ENCODE data around the gene CTXND1.
"Not testable (repeated sequence)": the region's sequence is repeated elsewhere in the genome, so short reads cannot be mapped to it uniquely, and the experiment has no call there.

The CTXND1 gene

DNA sequence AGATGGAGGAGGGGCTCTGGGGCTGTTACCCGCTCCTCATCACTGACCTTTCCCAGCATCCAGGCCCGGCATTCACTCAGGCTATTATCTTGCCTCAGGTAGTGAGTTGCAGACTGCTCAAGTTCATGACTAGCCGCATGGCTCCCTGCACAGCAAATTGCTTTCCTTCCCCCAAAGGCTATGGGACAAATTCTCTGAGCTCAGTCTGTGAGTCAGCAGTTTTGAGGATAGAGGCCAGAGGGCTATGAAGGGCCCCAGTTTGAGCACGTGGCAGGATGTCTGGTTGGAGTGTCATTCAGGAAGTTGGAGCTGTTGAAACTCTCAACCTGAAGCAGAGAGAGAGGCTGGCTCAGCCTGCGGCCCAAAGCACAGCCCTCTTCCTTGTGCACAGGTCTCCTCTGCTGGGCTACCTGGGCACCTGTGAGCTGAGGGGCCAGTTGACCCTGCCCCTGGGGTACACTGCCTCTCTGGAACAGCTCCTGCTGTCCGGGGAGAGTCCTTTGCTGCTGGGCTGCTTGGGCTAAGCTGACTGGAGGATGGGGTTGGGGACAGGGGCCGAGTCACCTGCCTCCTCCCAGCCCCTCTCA is 91.3 kb downstream of the CTXND1 start:
- no peak for DNase-seq (ENCODE audit: low read depth in 2 of 3, low spot score in 2 of 3)

DNA sequence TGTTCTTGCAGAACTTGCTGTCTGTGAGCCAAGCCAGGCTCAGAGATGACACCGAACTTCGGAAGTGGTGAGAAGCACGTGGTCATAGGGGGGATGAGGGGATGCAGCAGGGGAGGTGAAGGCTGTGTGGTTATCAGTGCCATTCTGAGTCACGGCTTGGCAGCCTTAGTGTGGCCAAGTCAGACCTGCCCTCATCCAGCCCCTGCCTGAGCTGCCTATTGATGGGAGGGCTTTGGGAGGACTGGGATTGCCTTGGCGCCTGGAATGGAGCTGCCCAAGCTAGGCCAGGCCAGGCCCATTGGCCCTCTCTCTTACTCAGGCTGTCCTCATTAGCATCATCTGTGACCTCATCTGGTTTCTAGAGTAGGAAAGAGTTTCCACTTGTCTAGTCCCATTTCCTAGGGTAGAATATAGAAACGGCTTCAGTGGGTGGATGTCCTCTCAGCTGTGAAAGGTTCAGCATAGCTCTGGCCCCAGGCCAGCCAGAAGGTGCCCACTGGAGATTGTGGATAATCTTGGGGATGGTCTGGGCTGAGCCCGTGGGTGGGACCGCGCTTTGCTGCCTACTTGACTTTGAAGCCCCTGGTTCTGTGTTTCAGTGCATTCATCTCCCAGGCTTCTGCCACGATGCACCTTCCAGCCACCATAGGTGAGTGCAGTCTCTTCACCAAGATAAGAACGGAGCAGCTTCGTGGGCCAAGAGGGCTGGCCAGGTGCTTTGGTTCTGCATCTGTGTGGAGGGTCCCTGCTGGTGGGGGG is 92.0 kb downstream of the CTXND1 start:
- no peak for DNase-seq (ENCODE audit: low read depth in 2 of 3, low spot score in 2 of 3)

DNA sequence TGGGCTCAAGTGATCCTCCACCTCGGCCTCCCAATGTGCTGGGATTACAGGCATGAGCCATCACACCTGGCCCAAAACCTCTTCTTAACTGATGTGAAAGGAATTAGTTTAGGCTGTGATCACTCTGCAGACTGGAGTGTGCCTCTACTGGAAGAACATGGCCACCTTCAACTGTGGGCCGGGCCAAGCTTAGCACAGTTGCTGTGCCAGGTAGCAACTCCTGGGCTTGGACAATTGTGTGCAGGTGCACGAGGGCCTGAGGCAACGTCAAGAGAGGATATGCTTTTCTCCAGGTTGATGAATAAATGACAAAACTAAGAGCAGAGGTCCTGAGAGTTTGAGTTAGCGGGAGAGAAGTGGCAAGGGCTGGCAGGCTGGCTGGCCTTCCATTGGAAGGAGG is 92.7 kb downstream of the CTXND1 start:
- DNase-seq (ENCODE audit: low read depth in 2 of 3, low spot score in 2 of 3) = no peak

DNA sequence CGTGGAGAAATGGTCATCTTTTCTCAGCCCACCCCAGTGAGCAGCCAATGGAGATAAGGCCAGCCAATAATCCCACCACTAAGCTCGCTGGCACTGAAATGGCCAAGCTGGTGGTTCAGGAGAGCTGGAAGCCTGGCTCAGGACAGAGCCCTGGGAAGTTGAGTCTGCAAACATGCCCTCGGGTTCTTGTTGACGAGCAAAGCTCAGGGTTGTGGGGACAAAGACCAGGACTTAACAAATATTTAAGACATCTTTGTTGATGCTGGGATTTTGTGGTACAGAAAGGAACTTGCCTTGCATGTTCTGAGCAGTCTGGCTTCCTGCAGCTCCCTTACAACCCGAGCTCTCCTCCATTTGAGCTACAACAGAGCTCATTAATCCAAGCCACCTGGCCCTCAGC is 94.8 kb downstream of the CTXND1 start:
- DNase-seq (ENCODE audit: low read depth in 2 of 3, low spot score in 2 of 3) = no peak

DNA sequence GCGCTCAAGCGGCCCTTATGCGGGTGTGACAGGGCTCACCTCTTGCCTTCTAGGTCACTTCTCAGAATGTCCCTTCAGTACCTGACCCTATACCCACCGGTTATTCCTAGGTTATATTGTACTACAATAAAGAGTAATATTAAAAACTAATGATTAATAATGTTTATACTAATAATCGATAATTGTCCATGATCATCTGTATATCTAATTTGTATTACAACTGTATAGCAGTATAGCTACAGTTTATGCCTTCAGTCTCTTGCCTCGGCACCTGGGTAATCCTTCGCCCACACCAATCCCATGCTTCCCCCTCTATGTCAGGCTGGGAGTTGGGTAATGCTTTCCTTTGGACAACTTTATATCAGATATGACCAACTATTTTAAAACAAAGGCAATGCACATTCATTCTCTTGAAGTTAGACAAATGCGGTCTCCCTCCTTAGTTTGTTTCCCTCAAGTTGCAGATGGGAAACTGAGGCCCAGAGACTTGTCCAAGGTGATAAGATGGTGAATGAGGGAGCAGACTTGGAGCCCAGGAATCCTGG is 95.8 kb downstream of the CTXND1 start:
- DNase-seq (ENCODE audit: low read depth in 2 of 3, low spot score in 2 of 3) = no peak

DNA sequence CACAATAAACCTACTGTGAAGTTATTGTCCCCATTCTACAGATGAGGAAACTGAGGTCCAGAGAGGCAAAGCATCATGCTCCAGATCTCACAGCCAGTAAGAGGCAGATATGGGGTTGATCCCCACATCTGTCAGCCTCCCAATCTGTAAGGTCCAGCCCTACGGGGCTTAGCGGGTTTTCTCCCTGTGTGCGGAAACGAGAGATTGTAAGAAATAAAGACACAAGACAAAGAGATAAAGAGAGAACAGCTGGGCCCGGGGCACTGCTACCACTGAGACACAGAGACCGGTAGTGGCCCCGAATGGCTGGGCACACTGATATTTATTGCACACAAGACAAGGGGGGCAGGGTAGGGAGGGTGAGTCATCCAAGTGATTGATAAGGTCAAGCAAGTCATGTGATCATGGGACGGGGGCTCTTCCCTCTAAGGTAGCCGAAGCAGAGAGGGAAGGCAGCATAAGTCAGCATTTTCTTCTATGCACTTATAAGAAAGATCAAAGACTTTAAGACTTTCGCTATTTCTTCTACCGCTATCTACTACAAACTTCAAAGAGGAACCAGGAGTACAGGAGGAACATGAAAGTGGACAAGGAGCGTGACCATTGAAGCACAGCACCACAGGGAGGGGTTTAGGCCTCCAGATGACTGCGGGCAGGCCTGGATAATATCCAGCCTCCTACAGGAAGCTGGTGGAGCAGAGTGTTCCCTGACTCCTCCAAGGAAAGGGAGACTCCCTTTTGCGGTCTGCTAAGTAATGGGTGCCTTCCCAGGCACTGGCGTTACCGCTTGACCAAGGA is 96.4 kb downstream of the CTXND1 start:
- not testable (repeated sequence) for DNase-seq (ENCODE audit: low read depth in 2 of 3, low spot score in 2 of 3)

DNA sequence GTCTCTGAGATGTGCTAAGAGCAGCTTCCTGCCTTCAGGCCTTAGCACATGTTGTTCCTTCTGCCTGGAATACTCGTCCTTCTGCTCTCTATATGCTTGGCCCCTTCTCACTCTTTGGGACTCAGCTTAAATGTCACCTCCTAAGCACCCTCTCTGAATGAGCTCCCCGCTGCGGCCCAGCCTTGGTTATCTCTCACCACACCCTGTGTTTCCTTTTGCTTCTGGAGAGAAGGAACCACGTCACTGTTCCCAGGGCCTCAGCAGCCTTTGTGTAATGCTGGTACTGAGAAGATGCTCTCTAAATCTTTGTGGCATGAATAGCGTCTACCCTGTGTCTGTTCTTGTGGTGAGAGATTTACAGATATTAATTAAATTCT is 97.0 kb downstream of the CTXND1 start:
- no peak for DNase-seq (ENCODE audit: low read depth in 2 of 3, low spot score in 2 of 3)

DNA sequence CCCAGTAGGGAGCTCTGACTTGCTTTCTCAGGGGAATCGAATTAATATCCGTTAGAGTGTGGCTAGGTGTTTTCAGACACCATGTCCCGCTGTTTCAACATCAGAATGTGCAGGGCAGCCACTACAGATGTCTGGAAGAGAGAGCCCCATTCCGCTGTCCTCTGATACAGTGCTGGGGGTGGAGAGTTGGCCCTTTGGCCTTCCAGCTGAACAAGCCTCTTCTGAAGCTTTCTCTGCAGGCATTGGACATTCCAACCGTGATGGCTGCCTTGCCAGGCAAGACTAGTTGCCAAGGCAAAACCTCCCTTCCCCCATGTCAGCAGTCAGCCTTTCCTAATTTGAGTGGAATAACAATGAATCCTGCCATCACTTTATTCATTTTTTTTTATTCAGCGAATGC is 97.7 kb downstream of the CTXND1 start:
- DNase-seq (ENCODE audit: low read depth in 2 of 3, low spot score in 2 of 3) = no peak

DNA sequence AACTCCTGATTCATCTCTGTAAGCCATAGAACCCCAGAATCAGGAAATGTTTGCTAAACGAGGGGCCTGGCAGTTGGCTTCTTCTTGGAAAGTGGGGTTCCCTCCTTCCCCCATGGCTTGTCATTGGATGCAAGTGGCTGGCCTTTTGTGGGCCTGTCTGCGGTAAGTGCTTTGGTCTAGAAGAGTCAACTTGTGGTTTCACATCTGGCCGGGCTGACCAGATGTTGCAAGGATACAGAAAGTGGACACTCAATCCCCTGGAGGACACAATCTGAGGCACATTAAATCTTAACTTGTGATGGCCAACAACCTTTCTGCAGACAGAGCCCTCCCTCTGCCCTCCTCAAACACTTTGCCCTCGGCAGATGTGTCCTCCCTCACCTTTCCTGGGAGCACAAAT is 98.1 kb downstream of the CTXND1 start:
- no peak for DNase-seq (ENCODE audit: low read depth in 2 of 3, low spot score in 2 of 3)

DNA sequence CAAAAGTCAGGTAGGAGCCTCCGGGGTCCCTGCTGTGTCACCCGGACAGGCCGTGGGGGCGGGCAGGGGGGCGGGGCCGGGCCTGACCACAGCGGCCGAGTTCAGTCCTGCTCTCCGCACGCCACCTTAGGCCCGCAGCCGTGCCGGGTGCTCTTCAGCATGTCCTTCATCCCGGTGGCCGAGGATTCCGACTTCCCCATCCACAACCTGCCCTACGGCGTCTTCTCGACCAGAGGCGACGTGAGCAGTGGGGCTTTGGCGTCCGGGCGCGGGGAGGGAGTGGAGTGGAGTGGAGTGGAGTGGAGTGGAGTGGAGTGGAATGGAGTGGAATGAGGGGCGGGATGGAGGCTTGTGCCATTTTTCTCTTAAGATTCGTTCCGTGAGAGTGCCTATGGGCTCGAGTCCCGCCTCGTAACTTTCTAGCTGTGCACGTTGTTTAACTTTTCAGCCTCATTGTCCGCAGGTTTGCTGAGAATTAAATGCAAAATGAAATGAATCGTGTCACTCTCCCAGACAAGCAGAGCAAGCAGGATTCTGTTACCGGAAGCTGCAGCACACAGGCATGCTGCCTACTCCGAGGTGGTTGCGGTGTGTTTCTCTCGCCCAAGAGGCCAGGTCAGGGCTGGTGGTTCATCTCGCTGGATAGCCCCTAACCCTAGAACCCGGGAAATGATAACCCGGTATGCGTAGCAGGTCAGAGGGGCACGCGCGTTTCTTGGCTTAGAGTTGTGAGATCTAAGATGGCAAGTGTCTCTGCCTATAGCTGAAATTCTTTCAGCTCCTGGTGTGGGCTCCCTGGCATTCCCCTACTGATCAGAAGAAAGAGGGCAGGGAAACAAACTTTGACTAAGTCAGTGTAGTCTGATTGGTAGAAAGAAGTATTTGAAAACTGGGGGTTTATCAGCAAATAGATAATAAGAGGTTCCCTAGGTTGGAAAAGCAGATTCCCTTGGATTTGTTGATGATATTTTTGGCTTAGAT is 98.8 kb downstream of the CTXND1 start, which contains the start of gene FAH:
TSS of gene FAH (plus strand) at position 104 of the 981 bp plus-strand sequence. CDS start at position 160, 56 bp downstream.
- peak in 1 of 3 experiments; percentile 21 for DNase-seq (ENCODE audit: low read depth in 2 of 3, low spot score in 2 of 3)

DNA sequence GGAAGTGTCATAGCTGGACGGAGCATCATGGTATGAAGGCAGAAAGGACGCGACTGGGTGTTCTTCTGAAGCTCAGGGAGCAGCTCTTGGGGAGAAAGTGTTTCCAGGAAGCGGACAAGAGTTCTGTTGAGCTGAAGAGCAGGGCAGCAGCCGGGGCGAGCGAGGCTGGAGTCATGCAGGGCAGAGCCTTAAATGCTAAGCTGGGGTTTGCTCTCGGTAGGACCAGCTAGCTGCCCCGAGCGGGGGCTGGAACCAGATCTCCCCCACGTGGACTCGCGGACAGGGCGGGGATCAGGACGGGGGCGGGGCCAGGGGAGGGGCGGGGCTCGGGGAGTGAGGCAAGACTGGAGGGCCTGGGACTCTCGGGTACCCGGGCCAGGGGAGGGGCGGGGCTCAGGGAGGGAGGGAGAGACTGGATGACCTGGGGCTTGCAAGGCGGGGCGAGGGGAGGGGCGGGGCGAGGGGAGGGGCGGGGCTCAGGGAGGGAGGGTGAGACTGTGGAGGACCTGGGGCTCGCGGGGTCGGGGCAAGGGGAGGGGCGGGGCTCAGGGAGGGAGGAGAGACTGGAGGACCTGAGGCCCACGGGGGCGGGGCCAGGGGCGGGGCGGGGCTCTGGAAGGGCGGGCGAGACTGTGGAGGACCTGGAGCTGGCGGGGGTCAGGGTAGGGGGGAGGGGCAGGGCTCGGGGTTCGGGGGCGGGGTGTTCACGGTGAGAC is 99.7 kb downstream of the CTXND1 start:
- DNase-seq (ENCODE audit: low read depth in 2 of 3, low spot score in 2 of 3) = peak; percentile 74 to 79 (median 77)

DNA sequence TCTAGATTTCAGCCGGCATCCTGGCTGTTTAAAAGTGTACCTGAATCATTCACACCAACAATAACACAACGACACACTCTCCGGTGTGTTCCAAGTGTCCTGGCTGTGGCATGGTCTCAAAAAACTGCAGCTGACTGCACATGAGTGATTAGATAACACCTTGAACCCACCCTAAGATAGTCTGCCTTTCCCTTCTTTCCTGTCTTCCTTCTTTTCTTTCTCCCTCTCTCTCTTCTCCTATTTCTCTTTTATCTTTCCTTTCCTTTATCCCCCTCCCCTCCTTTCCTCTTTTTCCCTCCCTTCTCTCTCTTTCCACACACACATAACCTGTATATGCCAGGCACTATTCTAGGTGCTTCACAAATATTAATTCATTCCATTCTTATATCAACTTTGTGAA is 100.4 kb downstream of the CTXND1 start:
- DNase-seq (ENCODE audit: low read depth in 2 of 3, low spot score in 2 of 3) = no peak

DNA sequence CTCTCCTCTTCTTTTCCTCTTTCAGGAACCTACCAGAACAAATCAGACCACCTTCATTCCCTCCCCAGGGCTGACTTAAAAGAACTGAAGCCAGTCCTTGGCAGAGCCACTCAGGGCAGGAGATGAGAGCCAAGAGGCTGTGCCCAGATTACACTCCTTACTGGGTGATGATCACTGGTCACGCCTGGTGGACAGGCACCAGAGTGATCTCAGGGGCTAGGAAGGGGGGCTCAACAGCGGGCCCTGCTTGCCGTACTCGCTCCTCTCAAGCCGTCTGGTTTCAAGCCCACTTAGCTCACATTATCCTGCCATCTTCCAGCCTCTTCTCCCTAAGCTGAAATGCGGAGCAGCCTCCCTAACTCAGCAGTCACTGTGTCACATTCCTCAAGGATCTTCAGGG is 100.9 kb downstream of the CTXND1 start:
- DNase-seq (ENCODE audit: low read depth in 2 of 3, low spot score in 2 of 3) = no peak
